Panc1 (cell line): ENCODE measurements around the gene HNRNPC. TPM values are rescaled to one million over a fixed set of nuclear protein-coding genes. Genes with fewer than 3 reads are reported as not detected.

Source experiments
- ATAC-seq: fragments of 200-7000 bp; cut with Tn5 transposase; 2 replicates; pipeline ENCODE4 v1.9.1; 2020; ENCODE audit warnings: mild to moderate bottlenecking, moderate library complexity
- BruUV-seq: library from RNA; stranded (reverse); fragments of 400-500 nt; replicated peaks from 2 replicates; lab custom pipeline; 2021; lab: Mats Ljungman, UMichigan
- CTCF ChIA-PET: fragments of 300-600 bp; sonication (Branson Sonifier 250); formaldehyde crosslinking; loops from one replicate; lab custom pipeline; 2022; ENCODE audit warnings: antibody characterized with exemption; lab: Charles Lee
- POLR2A ChIA-PET: fragments of 300-600 bp; sonication (Branson Sonifier 250); formaldehyde crosslinking; loops from one replicate; lab custom pipeline; 2022; ENCODE audit warnings: antibody characterized with exemption; lab: Charles Lee
- DNase-seq: peaks from one replicate; pipeline ENCODE4 v3.0.0-alpha.2; 2010; ENCODE audit warnings: low read depth, low spot score
- H3K27ac ChIP-seq: 2 replicates; pipeline ENCODE4 v1.5.1; 2011; ENCODE audit warnings: mild to moderate bottlenecking, low read length, inconsistent platforms
- H3K27me3 ChIP-seq: fragments of 200-500 bp; sonication (Bioruptor generic); 2 replicates; pipeline ENCODE4 v1.6.0; 2014; ENCODE audit warnings: low read length, inconsistent platforms; ENCODE audit not compliant: control insufficient read depth, insufficient read depth
- H3K36me3 ChIP-seq: fragments of 200-500 bp; sonication (Bioruptor generic); 2 replicates; pipeline ENCODE4 v1.5.1; 2014; ENCODE audit warnings: inconsistent platforms, mild to moderate bottlenecking, low read length, moderate library complexity; ENCODE audit not compliant: control insufficient read depth, insufficient read depth
- H3K4me1 ChIP-seq: 2 replicates; pipeline ENCODE4 v1.5.1; 2011; ENCODE audit warnings: inconsistent platforms, mild to moderate bottlenecking, low read length, moderate library complexity; ENCODE audit not compliant: control insufficient read depth, insufficient read depth
- H3K4me3 ChIP-seq, 2 experiments: 2 replicates each; pipeline ENCODE4 v1.5.1; 2011 to 2012; ENCODE audit warnings: low read depth in 2 of 2, low read length in 2 of 2, mild to moderate bottlenecking in 2 of 2, inconsistent platforms in 1 of 2, moderate library complexity in 1 of 2
- H3K9me3 ChIP-seq: fragments of 200-500 bp; sonication (Bioruptor generic); 2 replicates; pipeline ENCODE4 v1.5.1; 2014; ENCODE audit warnings: low read depth, mild to moderate bottlenecking, inconsistent platforms, low read length, moderate library complexity; ENCODE audit not compliant: control insufficient read depth, insufficient read depth
- CTCF ChIP-seq: fragments of 450-650 bp; IDR thresholded peaks from 2 replicates; pipeline ENCODE4 v1.5.1; 2017; ENCODE audit warnings: mild to moderate bottlenecking
- POLR2AphosphoS5 ChIP-seq: IDR thresholded peaks from 2 replicates; pipeline ENCODE4 v1.6.1; 2012; ENCODE audit warnings: mild to moderate bottlenecking, low read depth, low read length, moderate library complexity
- REST ChIP-seq, 2 experiments: IDR thresholded peaks; 2 replicates each; pipeline ENCODE4 v1.6.1; 2011 to 2012; ENCODE audit warnings: low read depth in 2 of 2, control low read depth in 1 of 2, low read length in 1 of 2, mild to moderate bottlenecking in 1 of 2, moderate library complexity in 1 of 2; ENCODE audit not compliant: insufficient read depth in 1 of 2
- SIN3A ChIP-seq: IDR thresholded peaks from 2 replicates; pipeline ENCODE4 v1.6.1; 2012; ENCODE audit warnings: low read depth, mild to moderate bottlenecking, low read length, moderate library complexity, borderline replicate concordance; ENCODE audit not compliant: insufficient read depth
- TCF7L2 ChIP-seq: IDR thresholded peaks from 2 replicates; pipeline ENCODE4 v1.6.1; 2011; ENCODE audit warnings: mild to moderate bottlenecking, low read depth, low read length, inconsistent platforms
- in situ Hi-C: cut with HindIII; loops from 2 replicates; pipeline ENCODE4 v1.10.0; 2016; ENCODE audit warnings: low sequenced_read_pairs, low pct_unique_long_range_greater_than_20kb
- intact Hi-C: fragments of 100-400 bp; cut with micrococcal nuclease; formaldehyde crosslinking; loops from one replicate; pipeline ENCODE4 v1.10.0; 2022; ENCODE audit not compliant: unreplicated experiment
- total RNA-seq: library from RNA; stranded (reverse); gene quantifications from one replicate; pipeline ENCODE4 v1.2.1, GENCODE V29; 2021; ENCODE audit not compliant: unreplicated experiment

Gene HNRNPC
- total RNA-seq, 1 experiment from 2014 or later, result 537 TPM

- no TSS peak for BruUV-seq
- intact Hi-C loops (no loop called here), in situ Hi-C loops (no loop called here)
- ChIA-PET POLR2A (no interaction called here), CTCF (interaction anchor here (0.6 kb wide), 1 partner anchor 241 kb away, joined by 7 read pairs; no protein-coding TSS in a partner anchor)
- Histone ChIP-seq H3K4me3 (peak overlapping the region in 1 of 2 experiments; percentile 20; a peak in 2 of 4 replicates), H3K9me3 (no peaks in the 10 kb centered on the region), H3K36me3 (no peaks in the 10 kb centered on the region), H3K27me3 (no peaks in the 10 kb centered on the region), H3K4me1 (no peaks in the 10 kb centered on the region), H3K27ac (no peak overlapping the region)
- ATAC-seq (peak; percentile 52), DNase-seq (no peak)
- TF ChIP-seq REST (IDR thresholded peaks at IDR 0.05; ENCODE audit: insufficient read depth in 1 of 2, low read depth in 2 of 2, low read length in 1 of 2) (no peak), TCF7L2 (no peak), POLR2AphosphoS5 (no peak), SIN3A (no peak), CTCF (no peak)
These were observed 76.8 kb downstream of the HNRNPC start for GRCh38 chr14:21192447-21192822.

GRCh38 chr14:21191809-21192446 lies 77.3 kb downstream of the HNRNPC start:
- in situ Hi-C loops (no loop called here), intact Hi-C loops (no loop called here)
- ChIA-PET POLR2A (no interaction called here), CTCF (no interaction called here)
- H3K9me3 ChIP-seq, result no peaks in the 10 kb centered on the region
- BruUV-seq, result no TSS peak
- H3K4me1 ChIP-seq, result no peaks in the 10 kb centered on the region
- DNase-seq, result no peak
- H3K4me3 ChIP-seq, result peak overlapping the region; percentile 15 to 20; a peak in 3 of 4 replicates
- H3K27ac ChIP-seq, result no peak overlapping the region
- ATAC-seq, result peak; percentile 81
- no peaks in the 10 kb centered on the region for H3K27me3 ChIP-seq
- no peaks in the 10 kb centered on the region for H3K36me3 ChIP-seq
- TF ChIP-seq CTCF (no peak), TCF7L2 (no peak), SIN3A (no peak), REST (IDR thresholded peaks at IDR 0.05; ENCODE audit: insufficient read depth in 1 of 2, low read depth in 2 of 2, low read length in 1 of 2) (no peak), POLR2AphosphoS5 (no peak)
